Muscle of leg (tissue), 11 donors: ENCODE data around the gene SPNS1. TPM values are rescaled to one million over a fixed set of nuclear protein-coding genes. Genes with fewer than 3 reads are reported as not detected.
A peak's percentile ranks its signal among the peaks of the same experiment; 100 is the strongest.

ENCODE experiments used
- DNase-seq: peaks from one replicate; pipeline ENCODE4 v3.0.0; 2013
- H3K27ac ChIP-seq: one replicate; pipeline ENCODE4 v1.5.1; 2013; ENCODE audit warnings: mild to moderate bottlenecking, low read length, control low read depth
- H3K27me3 ChIP-seq: one replicate; pipeline ENCODE4 v1.6.1; 2013; ENCODE audit warnings: low read length; ENCODE audit not compliant: control insufficient read depth, insufficient read depth
- H3K36me3 ChIP-seq: one replicate; pipeline ENCODE4 v1.6.1; 2013; ENCODE audit warnings: low read length; ENCODE audit not compliant: control insufficient read depth, insufficient read depth
- H3K4me1 ChIP-seq: one replicate; pipeline ENCODE4 v1.6.1; 2013; ENCODE audit warnings: low read length; ENCODE audit not compliant: control insufficient read depth, insufficient read depth
- H3K4me3 ChIP-seq: one replicate; pipeline ENCODE4 v1.5.1; 2013; ENCODE audit warnings: low read length, control low read depth
- H3K9me3 ChIP-seq: replicated peaks from 2 replicates; pipeline ENCODE4 v1.6.1; 2013; ENCODE audit warnings: low read depth, low read length; ENCODE audit not compliant: control insufficient read depth
- WGBS: methylation state at CpG from one replicate; pipeline ENCODE4 v1.1.5; 2013; ENCODE audit warnings: missing lambda C conversion rate; ENCODE audit not compliant: insufficient coverage; 5-methylcytosine and 5-hydroxymethylcytosine counted together
- polyA plus RNA-seq, 8 donors: library from polyadenylated mRNA; unstranded; fragments of 120-200 nt; gene quantifications; one replicate each; pipeline versions ENCODE4 v1.2.1 to v1.2.3, GENCODE V29; 2013; ENCODE audit warnings: inconsistent platforms in 1 of 8, low replicate concordance in 1 of 8; ENCODE audit not compliant: insufficient read length in 8 of 8, insufficient read depth in 1 of 8
- total RNA-seq: library from RNA; stranded (reverse); fragments of 120-200 nt; gene quantifications from one replicate; pipeline ENCODE4 v1.2.4, GENCODE V29; 2013

SPNS1 gene
- total and polyA plus RNA-seq, 9 donors = 12.0 to 33.6 (median 28.6) TPM

DNA sequence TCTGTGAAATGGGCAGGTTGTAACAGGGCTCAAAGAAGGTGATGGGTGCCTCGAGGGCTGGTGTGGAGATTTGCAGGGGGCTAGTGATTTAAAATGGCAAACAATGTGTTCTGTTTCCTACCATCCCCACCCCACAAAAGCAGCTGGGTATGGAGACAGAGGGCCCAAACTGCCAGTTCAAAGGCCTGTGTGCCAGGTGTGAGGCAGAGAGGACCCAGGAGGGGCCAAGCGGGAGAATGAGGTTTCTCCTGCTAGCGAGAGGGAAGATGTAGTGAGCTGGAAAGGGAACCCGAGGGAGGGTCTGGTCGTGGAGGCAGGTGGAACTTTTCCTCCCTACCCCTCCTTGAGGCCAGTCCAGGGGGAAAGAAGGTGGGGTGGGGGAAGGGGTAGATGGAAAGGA lies 49.7 kb downstream of the SPNS1 start:
- Histone ChIP-seq H3K4me3 (no peak overlapping the region), H3K4me1 (peaks cover 5% of the 10 kb centered on the region), H3K36me3 (no peaks in the 10 kb centered on the region), H3K27ac (no peak overlapping the region), H3K9me3 (no peaks in the 10 kb centered on the region), H3K27me3 (peaks cover 4% of the 10 kb centered on the region)
- DNase-seq = no peak
- 80% methylated on average over 1 of the region's 5 CpGs for WGBS

- peaks cover 6% of the 10 kb centered on the region for H3K4me1 ChIP-seq
- no peak for DNase-seq
- peaks cover 4% of the 10 kb centered on the region for H3K27me3 ChIP-seq
- no peaks in the 10 kb centered on the region for H3K36me3 ChIP-seq
- no peaks in the 10 kb centered on the region for H3K9me3 ChIP-seq
- no peak overlapping the region for H3K27ac ChIP-seq
- 0% methylated on average over 1 of the region's 5 CpGs for WGBS
- H3K4me3 ChIP-seq = no peak overlapping the region
Observed at GRCh38 chr16:29025218-29025617, 50.6 kb downstream of the SPNS1 start.

GRCh38 chr16:29025735-29026134 lies 51.2 kb downstream of the SPNS1 start:
- Histone ChIP-seq H3K4me3 (no peak overlapping the region), H3K27ac (no peak overlapping the region), H3K36me3 (no peaks in the 10 kb centered on the region), H3K4me1 (peaks cover 6% of the 10 kb centered on the region), H3K27me3 (peaks cover 4% of the 10 kb centered on the region), H3K9me3 (no peaks in the 10 kb centered on the region)
- no peak for DNase-seq
- WGBS = 100% methylated on average over 2 of the region's 4 CpGs

DNA sequence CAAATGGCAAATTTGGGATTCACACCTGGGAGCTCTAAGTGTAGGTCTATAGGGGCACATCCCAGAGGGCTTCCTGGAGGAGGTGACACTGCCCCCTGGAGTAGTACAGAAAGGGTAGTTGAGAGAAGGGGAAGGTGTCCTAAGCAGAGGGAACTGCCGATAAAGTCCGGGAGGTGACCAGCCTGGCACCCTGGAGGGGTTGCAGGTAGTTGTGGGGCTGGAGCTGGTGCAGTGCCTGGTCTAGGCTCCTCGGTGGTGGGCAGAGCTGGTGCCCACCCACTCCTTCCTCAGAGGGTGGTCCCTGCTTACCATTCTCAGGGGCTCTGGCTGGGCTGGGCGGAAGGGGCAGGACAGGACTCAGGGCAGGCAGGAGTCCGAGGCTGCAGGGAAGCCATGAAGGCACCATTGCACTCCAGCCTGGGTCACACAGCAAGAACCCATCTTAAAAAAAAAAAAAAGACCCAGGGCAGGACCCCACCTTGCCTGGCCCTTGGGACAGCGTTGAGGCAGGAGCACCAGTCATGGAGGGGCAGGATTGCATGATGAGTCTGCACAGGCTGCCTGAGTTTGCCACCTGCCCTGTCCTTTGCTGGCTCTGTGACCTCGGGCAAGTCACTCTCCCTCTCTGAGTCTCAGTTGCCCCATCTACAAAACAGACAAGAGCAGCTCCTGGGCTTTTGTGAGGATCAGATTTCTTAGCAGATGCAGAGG lies 54.0 kb downstream of the SPNS1 start:
- Histone ChIP-seq H3K4me1 (peaks cover 6% of the 10 kb centered on the region), H3K36me3 (no peaks in the 10 kb centered on the region), H3K9me3 (no peaks in the 10 kb centered on the region), H3K27me3 (peaks cover 4% of the 10 kb centered on the region), H3K4me3 (no peak overlapping the region), H3K27ac (no peak overlapping the region)
- WGBS = 70% methylated on average over 5 of the region's 7 CpGs
- no peak for DNase-seq

DNA sequence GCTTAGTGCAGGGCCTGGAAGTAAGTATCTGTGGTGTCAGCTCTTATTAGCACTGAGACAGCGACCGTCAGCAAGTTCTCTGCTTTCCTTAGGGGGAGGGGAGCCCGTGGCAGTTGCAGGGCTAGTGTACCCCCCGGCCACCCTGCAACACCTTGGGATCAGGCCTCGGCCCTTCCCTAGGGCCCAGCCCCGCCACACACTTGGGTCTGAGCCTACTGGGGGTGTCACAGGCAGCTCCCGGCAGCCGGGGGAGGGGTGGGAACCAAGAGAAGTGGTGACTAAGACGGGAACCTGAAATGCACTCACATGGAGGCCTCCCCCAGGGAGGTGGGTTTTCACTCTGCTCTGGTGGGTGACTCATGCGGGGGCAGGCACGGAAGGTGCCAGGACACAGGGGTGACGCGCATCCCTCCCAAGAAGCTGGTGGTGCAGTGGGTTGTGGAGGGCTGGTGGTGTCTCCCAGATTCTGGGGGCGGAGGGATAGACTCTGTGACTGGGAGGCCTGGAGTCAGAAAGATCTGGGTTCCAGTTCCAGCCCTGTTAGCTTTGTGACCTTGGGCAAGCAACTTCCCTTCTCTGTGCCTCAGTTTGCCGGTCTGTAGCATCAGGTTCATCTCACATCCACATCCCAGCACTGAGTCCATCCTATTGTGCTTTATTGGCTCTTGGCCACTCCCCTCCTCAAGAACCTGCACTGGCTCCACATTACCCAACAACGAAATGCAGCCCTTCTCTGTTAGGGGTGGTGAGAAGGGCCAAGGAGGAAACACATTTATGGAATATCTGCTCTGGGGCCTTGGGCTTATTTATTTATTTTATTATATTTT lies 54.8 kb downstream of the SPNS1 start:
- no peaks in the 10 kb centered on the region for H3K9me3 ChIP-seq
- peaks cover 2% of the 10 kb centered on the region for H3K27me3 ChIP-seq
- DNase-seq = peak; percentile 34
- WGBS = 33% methylated on average over 10 of the region's 16 CpGs
- no peak overlapping the region for H3K4me3 ChIP-seq
- no peak overlapping the region for H3K27ac ChIP-seq
- H3K36me3 ChIP-seq = no peaks in the 10 kb centered on the region
- H3K4me1 ChIP-seq = peaks cover 6% of the 10 kb centered on the region

- H3K36me3 ChIP-seq = no peaks in the 10 kb centered on the region
- DNase-seq = no peak
- H3K9me3 ChIP-seq = no peaks in the 10 kb centered on the region
- WGBS = 63% methylated on average over 4 of the region's 8 CpGs
- H3K4me3 ChIP-seq = no peak overlapping the region
- H3K4me1 ChIP-seq = peaks cover 6% of the 10 kb centered on the region
- no peak overlapping the region for H3K27ac ChIP-seq
- peaks cover 2% of the 10 kb centered on the region for H3K27me3 ChIP-seq
Observed at GRCh38 chr16:29030086-29030840, 55.7 kb downstream of the SPNS1 start.

Other genes starting within 250 kb of the SPNS1 start
- gene NPIPB9, start 223.0 kb upstream of the SPNS1 start, total RNA-seq = 1.2 TPM
- gene NPIPB9, start 223.0 kb upstream of the SPNS1 start, polyA plus RNA-seq = 1 to 10 TPM in 3 of 8 donors, under 1 TPM in 5; 0.49 to 2.8 (median 0.85) TPM
- 27.1 TPM for gene ATXN2L, start 151.8 kb upstream of the SPNS1 start, total RNA-seq
- gene ATXN2L, start 151.8 kb upstream of the SPNS1 start, polyA plus RNA-seq = 100 to 1,000 TPM in 2 of 8 donors, 10 to 100 TPM in 6; 66.4 to 107 (median 87.2) TPM
- gene TUFM, start 128.4 kb upstream of the SPNS1 start, total RNA-seq = 87.9 TPM
- 100 to 1,000 TPM; 151 to 193 (median 163) TPM for gene TUFM, start 128.4 kb upstream of the SPNS1 start, polyA plus RNA-seq
- 22.3 TPM for gene SH2B1, start 110.9 kb upstream of the SPNS1 start, total RNA-seq
- gene SH2B1, start 110.9 kb upstream of the SPNS1 start, polyA plus RNA-seq = 10 to 100 TPM; 33.6 to 55.8 (median 47.6) TPM
- 280 TPM for gene ATP2A1, start 96.3 kb upstream of the SPNS1 start, total RNA-seq
- gene ATP2A1, start 96.3 kb upstream of the SPNS1 start, polyA plus RNA-seq = 100 to 1,000 TPM; 168 to 587 (median 468) TPM
- 11.6 TPM for gene RABEP2, start 49.5 kb upstream of the SPNS1 start, total RNA-seq
- gene RABEP2, start 49.5 kb upstream of the SPNS1 start, polyA plus RNA-seq = 10 to 100 TPM; 13.1 to 19.3 (median 15.5) TPM
- gene CD19, start 42.8 kb upstream of the SPNS1 start, total RNA-seq = 0.13 TPM
- under 1 TPM; 0.12 to 0.85 (median 0.31) TPM for gene CD19, start 42.8 kb upstream of the SPNS1 start, polyA plus RNA-seq
- 14.2 TPM for gene NFATC2IP, start 23.8 kb upstream of the SPNS1 start, total RNA-seq
- gene NFATC2IP, start 23.8 kb upstream of the SPNS1 start, polyA plus RNA-seq = 10 to 100 TPM; 12.7 to 35.8 (median 20.0) TPM
- gene LAT, start 10.3 kb downstream of the SPNS1 start, total RNA-seq = 1.4 TPM
- 1 to 10 TPM; 1.8 to 3.9 (median 3.3) TPM for gene LAT, start 10.3 kb downstream of the SPNS1 start, polyA plus RNA-seq